Endothelial cell of umbilical vein (primary cell): ENCODE measurements around the gene ERAL1.

ENCODE experiments used
- CTCF ChIP-seq, 2 donors: IDR thresholded peaks; 1 replicate in 1 of 2; 2 replicates in 1 of 2; pipeline ENCODE4 v1.5.1; 2011; ENCODE audit warnings: low read length in 2 of 2, mild to moderate bottlenecking in 2 of 2, moderate library complexity in 2 of 2, control low read depth in 1 of 2, inconsistent platforms in 1 of 2, low read depth in 1 of 2; ENCODE audit not compliant: insufficient read depth in 1 of 2; ENCODE audit errors: extremely low read depth in 1 of 2
- EZH2 ChIP-seq: IDR thresholded peaks from 2 replicates; pipeline ENCODE4 v1.6.1; 2012; ENCODE audit warnings: borderline replicate concordance, low read depth, mild to moderate bottlenecking, moderate library complexity, low read length, inconsistent platforms; ENCODE audit not compliant: severe bottlenecking
- FOS ChIP-seq: IDR thresholded peaks from 2 replicates; pipeline ENCODE4 v1.6.1; 2011; ENCODE audit warnings: mild to moderate bottlenecking, low read length, moderate library complexity, borderline replicate concordance; ENCODE audit not compliant: insufficient read depth
- GATA2 ChIP-seq: IDR thresholded peaks from 2 replicates; pipeline ENCODE4 v1.7.0; 2011; ENCODE audit warnings: low read depth, mild to moderate bottlenecking, moderate library complexity, mixed read lengths, low read length; ENCODE audit not compliant: insufficient read length, insufficient read depth
- JUN ChIP-seq: IDR thresholded peaks from 2 replicates; pipeline ENCODE4 v1.6.1; 2011; ENCODE audit warnings: borderline replicate concordance, low read depth; ENCODE audit not compliant: insufficient read length, insufficient read depth
- POLR2A ChIP-seq: IDR thresholded peaks from 2 replicates; pipeline ENCODE4 v1.6.1; 2012; ENCODE audit warnings: low read depth, mild to moderate bottlenecking, control low read depth, low read length
- POLR2AphosphoS5 ChIP-seq: IDR thresholded peaks from 2 replicates; pipeline ENCODE4 v1.6.1; 2012; ENCODE audit warnings: low read depth, mild to moderate bottlenecking, control low read depth, low read length, moderate library complexity; ENCODE audit not compliant: insufficient read depth
- TF ChIP-seq, protein P1 (sequence below): IDR thresholded peaks from 2 replicates; pipeline ENCODE4 v1.6.1; 2011; ENCODE audit not compliant: insufficient read depth, insufficient read length

GRCh38 chr17:28842282-28843012, 12.4 kb upstream of the ERAL1 start, which contains the start of gene FAM222B:
- TF ChIP-seq, protein P1, sequence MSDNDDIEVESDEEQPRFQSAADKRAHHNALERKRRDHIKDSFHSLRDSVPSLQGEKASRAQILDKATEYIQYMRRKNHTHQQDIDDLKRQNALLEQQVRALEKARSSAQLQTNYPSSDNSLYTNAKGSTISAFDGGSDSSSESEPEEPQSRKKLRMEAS: no peak
- TF ChIP-seq POLR2AphosphoS5: peak; percentile 80
- no peak for TF ChIP-seq CTCF (IDR thresholded peaks at IDR 0.05; ENCODE audit: extremely low read depth in 1 of 2, insufficient read depth in 1 of 2, low read depth in 1 of 2, low read length in 2 of 2)
- no peak for TF ChIP-seq EZH2
- TF ChIP-seq FOS: no peak
- TF ChIP-seq POLR2A: peak; percentile 72
- no peak for TF ChIP-seq JUN
- no peak for TF ChIP-seq GATA2
